SKM-1 (cell line): Measurements from ENCODE around the gene INO80D.
"Not testable (repeated sequence)": the region's sequence is repeated elsewhere in the genome, so short reads cannot be mapped to it uniquely, and the experiment has no call there.

Experiments used
- DNase-seq: peaks from one replicate; lab custom pipeline; 2025; ENCODE audit not compliant: unreplicated experiment; lab: John Stamatoyannopoulos, UW

The INO80D gene, protein sequence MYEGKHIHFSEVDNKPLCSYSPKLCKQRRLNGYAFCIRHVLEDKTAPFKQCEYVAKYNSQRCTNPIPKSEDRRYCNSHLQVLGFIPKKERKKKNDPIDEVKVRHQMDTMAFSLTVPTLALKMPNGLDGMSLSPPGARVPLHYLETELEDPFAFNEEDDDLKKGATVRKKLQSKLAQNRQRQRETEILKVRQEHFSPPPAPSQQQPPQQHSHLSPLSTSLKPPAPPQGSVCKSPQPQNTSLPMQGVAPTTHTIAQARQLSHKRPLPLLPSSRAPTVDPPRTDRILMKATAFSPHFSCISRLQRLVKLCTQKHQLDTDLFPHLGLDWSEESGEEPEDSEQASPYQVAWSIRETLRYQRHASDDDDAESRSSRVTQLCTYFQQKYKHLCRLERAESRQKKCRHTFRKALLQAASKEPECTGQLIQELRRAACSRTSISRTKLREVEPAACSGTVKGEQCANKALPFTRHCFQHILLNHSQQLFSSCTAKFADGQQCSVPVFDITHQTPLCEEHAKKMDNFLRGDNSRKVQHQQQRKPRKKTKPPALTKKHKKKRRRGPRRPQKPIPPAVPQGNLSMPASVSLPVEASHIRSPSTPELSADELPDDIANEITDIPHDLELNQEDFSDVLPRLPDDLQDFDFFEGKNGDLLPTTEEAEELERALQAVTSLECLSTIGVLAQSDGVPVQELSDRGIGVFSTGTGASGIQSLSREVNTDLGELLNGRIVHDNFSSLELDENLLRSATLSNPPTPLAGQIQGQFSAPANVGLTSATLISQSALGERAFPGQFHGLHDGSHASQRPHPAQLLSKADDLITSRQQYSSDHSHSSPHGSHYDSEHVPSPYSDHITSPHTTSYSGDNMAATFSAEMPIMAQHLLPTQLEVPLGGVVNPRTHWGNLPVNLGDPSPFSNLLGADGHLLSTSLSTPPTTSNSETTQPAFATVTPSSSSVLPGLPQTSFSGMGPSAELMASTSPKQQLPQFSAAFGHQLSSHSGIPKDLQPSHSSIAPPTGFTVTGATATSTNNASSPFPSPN

DNA sequence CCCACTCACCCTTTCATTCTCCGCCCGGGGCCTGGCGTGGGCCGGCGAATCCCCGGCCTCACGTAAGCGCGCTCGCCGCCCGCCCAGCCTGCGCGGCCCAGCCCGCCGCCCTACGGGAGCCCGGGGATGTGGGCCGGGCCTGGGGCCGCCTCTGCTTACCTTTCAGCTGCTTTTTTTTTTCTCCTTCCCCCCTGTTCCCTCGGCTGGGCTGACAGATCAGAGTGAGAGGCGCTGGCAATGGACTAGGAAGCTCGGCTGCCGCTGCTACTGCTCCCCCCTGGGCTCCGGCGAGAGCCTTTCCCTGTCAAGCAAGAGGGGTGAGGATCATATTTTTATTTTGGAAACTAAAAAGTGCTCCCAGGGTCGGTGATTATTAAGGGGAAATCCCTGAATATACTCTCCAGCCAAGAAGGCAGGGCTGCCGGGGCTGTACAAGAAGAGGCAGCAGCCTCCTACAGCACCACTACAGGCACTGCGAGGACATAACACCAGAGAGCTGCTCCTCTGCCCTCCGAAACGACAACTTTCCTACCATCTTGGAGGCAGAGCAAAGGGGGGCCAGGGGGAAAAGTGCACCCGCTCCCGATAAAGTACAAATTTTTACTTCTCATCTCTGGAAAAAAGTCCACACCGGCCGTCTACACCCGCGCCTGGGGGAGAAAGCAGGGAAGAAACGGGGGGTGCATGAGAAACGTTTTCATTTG, at the start of gene INO80D:
Gene INO80D (minus strand): TSS at position 433 of the 704 bp plus-strand sequence. CDS start 23,158 bp downstream, outside the sequence.
- peak; percentile 96 for DNase-seq

DNA sequence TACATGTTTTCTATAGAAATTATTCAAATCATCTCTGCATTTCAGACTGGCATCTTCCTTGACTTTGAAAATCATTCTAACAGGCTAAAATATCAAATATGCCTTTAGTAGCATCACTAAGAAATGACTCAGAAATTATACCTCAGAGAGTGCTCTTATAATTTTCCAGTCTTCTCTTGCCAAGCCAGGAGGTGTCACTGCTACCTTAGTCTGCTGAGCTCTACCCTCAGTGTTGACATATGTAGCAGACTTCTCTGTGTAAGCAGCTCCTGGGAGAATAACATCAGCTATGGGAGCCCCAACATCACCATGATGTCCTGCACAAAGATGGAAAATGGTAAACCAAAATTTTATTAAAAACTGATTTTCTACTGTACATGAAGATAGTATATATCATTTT, 41.7 kb upstream of the INO80D start:
- no peak for DNase-seq

DNA sequence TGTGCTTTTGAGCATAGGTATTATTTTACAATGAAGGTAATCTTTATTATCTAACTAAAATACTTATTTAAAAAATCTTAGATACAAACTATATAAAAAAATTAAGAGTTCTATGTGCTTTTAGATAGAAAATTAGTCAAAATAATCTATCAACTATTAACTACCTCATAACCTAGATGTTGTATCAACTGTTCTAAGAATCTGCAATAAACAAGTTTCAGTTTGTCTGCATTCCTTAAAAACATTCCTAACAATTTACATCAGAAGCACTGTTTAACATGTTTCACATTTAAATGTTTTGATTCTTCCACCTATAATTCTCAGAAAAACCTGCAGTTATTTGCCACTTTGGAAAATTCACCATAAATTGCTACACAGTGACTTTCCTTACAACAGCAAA, 39.9 kb upstream of the INO80D start:
- no peak for DNase-seq

DNA sequence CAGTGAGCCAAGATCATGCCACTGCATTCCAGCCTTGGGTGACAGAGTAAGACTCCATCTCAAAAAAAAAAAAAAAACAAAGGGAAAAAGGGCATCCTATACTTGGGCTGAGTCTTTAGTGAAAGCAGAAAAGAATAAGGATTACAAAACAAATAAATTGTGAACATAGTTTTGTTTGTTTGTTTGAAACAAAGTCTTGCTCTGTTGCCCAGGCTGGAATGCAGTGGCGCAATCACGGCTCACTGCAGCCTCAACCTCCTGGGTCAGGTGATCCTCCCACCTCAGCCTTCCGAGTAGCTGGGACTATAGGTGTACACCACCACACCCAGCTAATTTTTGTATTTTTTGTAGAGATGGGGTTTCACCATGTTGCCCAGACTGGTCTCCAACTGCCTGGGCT, 36.6 kb upstream of the INO80D start:
- not testable (repeated sequence) for DNase-seq

DNA sequence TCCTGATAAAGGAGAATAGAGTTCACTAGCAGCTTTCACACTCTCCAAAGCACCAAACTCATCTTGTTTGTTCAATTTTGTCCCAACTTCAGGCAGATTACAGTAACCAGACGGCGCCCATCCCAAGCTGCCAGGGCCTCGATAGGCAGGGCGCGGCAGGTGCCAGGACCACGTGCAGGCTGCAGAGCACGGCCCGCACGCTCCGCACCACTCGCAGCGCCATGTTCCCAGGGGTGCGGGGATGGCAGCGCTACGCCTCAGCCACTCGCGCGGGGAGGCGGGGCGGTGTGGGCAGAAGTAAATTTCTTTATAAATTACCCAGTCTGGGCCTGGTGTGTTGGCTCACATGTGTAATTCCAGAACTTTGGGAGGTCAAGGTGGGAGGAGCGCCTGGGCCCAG, 30.3 kb upstream of the INO80D start:
- DNase-seq, result no peak

DNA sequence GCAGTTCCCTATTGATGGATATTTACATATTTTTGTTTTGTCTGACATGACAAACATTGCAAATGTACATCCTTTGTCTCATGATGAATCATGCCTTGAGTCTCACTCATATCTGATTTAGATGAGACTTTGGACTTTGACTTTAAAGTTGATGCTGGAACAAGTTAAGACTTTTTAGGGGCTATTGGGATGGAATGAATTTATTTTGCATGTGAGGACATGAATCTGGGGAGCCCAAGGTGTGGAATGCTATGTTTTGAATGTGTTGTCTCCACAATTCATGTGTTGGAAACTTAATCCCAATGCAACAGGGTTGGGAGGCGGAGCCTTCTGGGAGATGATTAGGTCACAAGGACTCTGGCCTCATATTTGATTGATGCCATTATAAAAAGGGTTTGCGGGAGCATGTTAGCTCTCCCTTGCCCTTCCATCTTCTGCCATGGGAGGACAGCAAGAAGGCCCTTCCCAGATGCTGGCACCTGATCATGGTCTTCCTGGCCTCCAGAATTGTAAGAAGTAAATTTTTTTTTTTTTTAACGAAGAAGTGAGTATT, 29.1 kb upstream of the INO80D start:
- DNase-seq, result no peak

DNA sequence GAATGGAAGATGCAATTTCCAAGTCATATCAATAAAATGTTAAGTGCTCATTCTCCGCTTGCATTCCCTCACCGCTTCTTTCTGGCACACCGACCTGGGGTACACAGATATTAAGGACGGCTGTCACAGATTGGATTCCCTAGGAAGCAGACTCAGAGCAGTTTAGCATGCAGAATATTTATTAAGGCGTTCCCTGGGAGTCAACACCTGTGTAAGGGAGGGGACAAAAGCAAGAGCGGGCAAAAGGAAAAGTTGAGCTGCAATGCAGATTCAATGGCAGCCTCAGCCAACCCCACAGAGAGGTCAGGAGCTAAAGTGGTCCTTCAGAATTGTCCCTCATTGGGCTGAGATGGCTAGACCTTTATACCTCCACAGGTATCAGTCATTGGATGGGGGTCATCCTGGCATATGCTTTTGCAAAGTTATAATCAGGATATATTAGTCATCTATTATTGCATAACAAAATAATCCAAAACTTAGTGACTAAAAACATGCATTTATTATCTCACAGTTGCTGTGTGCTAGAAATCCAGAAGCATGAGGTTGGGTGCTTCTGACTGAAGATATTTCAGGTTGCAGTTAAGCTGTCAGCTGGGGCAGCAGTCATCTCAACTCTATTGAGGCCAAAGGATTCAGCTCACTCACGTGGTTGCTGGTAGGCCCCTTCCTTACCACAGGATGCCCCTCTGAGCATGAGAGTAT, 27.0 kb upstream of the INO80D start:
- no peak for DNase-seq

DNA sequence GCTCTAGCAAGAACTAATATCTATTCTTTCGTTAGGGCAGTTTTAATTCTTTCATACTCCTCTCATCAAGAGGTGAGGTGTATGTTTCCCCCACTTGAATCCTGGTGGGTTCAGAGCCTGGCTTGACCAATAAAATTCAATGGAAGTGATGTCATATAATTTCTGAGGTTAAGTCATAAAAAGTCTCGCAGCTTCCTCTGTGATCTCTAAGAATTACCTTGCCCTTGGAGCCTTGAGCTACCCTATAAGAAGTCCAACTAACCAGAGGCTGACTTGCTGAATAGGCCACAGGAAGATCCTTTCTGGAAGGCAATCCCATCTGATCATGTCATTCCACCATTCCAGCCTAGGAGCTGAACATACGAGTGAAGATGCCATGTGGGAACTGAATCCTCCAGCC, 26.1 kb upstream of the INO80D start:
- no peak for DNase-seq

DNA sequence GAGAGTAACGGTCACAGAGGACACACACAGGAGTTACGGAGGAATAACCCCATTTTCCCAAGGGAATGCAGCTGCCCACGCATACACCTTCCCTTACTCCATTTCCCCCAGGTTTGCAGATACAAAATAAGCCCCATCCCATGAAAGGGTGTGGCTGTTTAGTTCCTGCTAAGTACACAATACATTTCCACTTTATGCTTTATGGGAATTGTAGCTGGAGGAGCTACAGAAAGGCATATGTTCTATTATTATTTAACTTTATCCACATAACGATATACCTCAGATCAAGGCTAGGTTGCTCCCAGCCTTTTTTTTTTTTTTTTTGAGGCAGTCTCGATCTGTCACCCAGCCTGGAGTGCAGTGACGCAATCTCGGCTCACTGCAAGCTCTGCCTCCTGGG, 22.7 kb upstream of the INO80D start:
- no peak for DNase-seq

DNA sequence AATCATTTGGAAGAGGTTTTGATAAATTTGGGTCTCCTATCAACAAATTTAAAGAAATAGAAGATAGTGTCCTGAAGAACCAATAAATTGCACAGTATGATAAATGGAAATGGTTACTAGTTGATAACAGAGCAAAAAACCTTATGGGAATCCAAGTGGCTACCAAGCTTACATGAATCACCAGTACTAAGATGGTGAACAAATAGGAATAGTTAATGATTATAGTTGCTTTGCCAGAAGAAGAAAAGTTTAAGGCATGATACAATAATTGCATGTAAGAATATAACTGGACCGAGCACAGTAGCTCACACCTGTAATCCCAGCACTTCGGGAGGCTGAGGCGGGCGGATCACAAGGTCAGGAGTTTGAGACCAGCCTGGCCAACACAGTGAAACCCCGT, 19.6 kb upstream of the INO80D start:
- DNase-seq, result no peak

DNA sequence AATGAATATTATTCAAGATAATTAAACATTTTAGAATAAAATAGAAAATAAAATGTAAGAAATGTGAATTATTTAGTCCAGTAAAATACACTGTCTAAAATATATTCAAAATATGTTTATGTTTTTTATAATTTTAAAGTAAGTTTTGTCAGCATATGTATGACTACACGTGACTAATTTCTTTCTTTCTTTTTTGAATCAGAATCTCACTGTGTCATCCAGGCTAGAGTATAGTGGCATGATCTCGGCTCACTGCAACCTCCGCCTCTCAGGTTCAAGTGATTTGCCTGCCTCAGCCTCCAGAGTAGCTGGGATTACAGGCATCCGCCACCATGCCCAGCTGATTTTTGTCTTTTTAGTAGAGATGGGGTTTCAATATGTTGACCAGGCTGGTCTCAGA, 19.1 kb upstream of the INO80D start:
- no peak for DNase-seq

DNA sequence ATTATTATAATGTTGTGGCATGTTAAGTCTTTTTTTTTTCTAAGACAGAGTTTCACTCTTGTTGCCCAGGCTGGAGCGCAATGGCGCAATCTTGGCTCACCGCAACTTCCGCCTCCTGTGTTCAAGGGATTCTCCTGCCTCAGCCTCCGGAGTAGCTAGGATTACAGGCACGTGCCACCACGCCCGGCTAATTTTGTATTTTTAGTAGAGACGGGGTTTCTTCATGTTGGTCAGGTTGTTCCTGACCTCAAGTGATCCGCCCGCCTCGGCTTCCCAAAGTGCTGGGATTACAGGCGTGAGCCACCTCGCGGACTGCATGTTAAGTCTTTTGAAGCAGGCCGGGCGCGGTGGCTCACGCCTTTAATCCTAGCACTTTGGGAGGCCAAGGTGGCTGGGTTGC, 12.9 kb upstream of the INO80D start:
- not testable (repeated sequence) for DNase-seq

DNA sequence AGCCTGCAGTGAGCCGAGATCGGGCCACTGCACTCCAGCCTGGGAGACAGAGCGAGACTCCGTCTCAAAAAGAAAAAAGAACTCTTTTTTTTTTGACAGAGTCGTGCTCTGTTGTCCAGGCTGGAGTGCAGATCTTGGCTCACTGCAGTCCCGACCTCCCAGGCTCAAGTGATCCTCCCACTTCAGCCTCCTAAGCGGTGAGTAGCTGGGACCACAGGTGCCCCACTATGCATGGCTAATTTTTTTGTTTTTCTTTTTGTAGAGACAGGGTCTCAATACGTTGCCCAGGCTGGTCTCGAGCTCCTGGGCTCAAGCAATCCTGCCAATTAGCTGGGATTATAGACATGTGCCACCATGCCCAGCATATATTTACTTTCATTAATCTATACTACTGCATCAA, 12.5 kb upstream of the INO80D start:
- no peak for DNase-seq

DNA sequence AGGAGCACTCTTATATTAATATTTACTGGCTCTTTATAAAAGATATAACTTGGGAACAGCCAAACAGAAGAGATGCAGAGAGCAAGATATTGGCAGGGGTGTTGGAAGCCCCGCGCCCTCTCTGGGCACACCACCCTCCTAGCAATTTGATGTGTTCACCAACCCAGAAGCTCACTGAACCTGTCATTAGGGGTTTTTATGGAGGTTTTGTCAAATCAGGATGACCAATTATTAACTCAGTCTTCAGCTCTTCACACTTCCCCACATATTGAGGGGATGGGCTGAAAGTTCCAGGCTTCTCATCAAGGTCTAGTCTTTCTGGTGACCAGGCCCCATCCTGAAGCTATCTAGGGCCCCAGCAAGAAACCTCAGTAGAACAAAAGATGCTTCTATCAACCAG, 10.9 kb upstream of the INO80D start:
- no peak for DNase-seq

DNA sequence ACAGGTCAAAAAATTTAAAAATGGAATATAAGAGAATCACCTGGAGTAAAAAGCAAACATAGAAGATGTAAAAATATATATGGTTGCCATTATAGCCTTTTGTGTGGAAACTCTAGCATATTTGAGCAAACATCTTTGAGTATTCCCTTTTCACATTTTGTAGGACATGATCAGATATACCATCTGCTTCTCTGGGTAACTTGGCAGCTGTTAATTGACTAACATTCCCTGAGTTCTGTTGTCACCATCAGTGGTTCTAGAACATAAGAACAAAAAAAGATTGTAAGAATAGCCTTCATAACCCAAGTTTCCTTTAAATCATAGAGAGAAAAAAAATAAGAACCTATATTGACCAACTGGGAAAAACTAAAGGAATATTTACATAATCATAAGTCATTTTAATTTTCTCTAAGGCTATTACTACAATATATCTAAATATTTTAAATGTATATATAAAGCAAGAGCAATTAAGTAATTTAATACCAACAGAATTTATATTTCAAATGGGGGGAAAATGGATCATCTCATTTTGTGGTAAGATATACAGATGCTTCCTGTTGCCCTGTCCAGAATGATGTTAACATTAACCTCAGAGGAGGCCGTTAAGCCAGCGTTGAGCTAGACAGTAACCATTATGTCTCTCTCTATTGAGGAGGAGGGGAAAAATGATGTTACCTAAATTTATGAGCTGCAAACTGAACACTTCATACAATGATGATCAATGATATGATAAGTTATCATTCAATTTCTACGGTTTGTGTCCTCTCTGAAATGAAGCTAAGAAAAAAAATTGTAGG, 9.8 kb upstream of the INO80D start:
- peak; percentile 39 for DNase-seq

DNA sequence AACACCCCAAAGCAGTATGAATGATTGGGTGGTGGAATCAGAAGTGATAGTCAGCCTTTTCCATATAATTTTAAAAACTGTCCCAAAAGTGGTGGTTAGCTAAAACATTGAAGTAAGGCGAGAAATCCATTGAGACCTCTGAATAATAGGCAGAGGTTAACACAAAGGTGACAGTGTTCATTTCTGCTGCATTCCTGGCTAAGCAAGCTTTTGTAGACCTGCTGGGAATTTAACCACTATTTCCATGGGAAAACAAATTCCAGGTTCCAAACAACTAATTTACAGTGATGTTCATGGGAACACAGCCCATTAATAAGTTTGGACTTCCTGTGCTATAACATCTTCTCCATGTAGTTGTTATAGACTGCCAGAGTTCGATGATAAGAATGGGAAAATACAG, 6.3 kb upstream of the INO80D start:
- no peak for DNase-seq

DNA sequence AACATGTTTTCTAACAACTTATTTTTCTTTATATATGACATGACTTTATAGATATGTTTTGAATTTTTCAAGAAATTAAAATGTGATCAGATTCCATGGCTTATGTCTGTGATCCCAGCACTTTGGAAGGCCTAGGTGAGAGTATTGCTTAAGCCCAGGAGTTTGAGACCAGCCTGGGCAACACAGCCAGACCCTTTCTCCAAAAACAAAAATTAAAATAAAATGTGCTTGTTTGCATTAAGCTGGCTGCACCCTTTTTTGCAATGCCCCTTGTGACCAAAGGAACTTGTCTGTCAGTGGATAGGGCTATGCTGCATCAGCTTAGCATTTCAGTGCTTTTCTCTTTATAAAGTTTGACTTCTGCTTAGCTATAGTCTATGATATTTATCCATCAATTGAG, 2.3 kb upstream of the INO80D start:
- DNase-seq, result no peak

DNA sequence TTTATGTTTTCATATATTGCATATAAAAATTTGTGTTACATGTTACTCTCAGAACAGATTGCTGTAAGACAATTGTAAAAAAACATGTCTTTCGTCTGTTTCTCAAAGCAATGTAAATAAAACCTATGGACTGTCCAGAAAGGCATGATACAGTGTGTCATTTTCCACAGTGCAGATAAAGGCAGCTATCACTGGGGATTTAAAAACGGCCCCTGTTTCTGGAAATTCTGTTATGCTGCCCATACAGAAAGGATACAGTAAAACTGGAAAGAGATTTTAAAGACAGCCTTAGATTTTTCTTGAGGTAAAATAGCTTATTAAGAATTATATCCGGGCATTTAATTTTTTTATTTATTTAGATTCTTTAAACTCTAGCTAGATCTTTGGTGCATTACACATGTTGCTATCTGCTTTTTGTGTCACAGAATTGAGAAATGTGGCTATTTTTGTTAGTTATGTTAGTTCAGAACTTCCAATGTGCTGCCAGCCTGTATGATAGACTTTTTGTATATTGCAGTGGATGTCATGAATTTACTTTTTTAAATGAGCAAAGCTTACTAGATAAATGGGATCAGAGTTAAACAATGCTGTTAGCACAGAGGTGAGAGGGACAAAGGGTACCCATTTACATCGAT, 859 bp upstream of the INO80D start:
- no peak for DNase-seq
